SK-N-MC (cell line): ENCODE measurements around the gene NKAIN2.

Experiments
- EZH2 ChIP-seq: fragments of 200-600 bp; sonication (generic); IDR thresholded peaks from one replicate; pipeline ENCODE4 v1.6.1; 2017; ENCODE audit warnings: antibody characterized with exemption
- FOXP2 ChIP-seq: optimal IDR thresholded peaks from 2 replicates; pipeline ENCODE3; 2011; ENCODE audit warnings: mild to moderate bottlenecking, moderate library complexity; ENCODE audit not compliant: insufficient read depth; ENCODE audit errors: extremely low read length, control extremely low read depth
- POLR2AphosphoS5 ChIP-seq: IDR thresholded peaks from 2 replicates; pipeline ENCODE4 v1.6.1; 2012; ENCODE audit warnings: mild to moderate bottlenecking, low read depth, low read length, borderline replicate concordance

- TF ChIP-seq POLR2AphosphoS5 (no peak), EZH2 (no peak), FOXP2 (no peak)
Observed at GRCh38 chr6:124613031-124613430, 809.4 kb downstream of the NKAIN2 start.
